Measurements from ENCODE around the gene ARID2. TPM values are rescaled to one million over a fixed set of nuclear protein-coding genes. Genes with fewer than 3 reads are reported as not detected.
A peak's percentile ranks its signal among the peaks of the same experiment; 100 is the strongest.

ARID2 gene
- total and polyA plus RNA-seq, 2 of the 13 experiments (the other 11 are each of a cell fraction or from before 2014, with no cell fraction given) = 15.9 to 22.2 TPM

GRCh38 chr12:45728630-45729232 is 775 bp upstream of the ARID2 start (continued):
- no peak for TF ChIP-seq GLMP (CRISPR knock-in tag; IDR thresholded peaks at IDR 0.05; ENCODE audit: borderline replicate concordance)
- 0 out of 2 replicates have a peak, but pooled peaks have one; percentile 50 for TF ChIP-seq TBP (CRISPR knock-in tag; IDR thresholded peaks at IDR 0.05)
- TF ChIP-seq ZNF770 (CRISPR knock-in tag; IDR thresholded peaks at IDR 0.05) = peak; percentile 70; the same call in 1 of the 2 replicates
- 0 out of 2 replicates have a peak, but pooled peaks have one; percentile 15 for TF ChIP-seq REL (CRISPR knock-in tag; conservative IDR thresholded peaks at IDR 0.05)
- TF ChIP-seq MTERF4 (CRISPR knock-in tag; IDR thresholded peaks at IDR 0.05) = 0 out of 2 replicates have a peak, but pooled peaks have one; percentile 43
- peak; percentile 84; the same call in 1 of the 2 replicates for TF ChIP-seq AKAP8 (CRISPR knock-in tag; IDR thresholded peaks at IDR 0.05)
- TF ChIP-seq ATF3 (CRISPR knock-in tag; IDR thresholded peaks at IDR 0.05) = peak; percentile 29; the same call in 1 of the 2 replicates
- TF ChIP-seq KDM2A (CRISPR knock-in tag; IDR thresholded peaks at IDR 0.05; ENCODE audit: borderline replicate concordance, low read depth) = peak; percentile 94; the same call in 1 of the 2 replicates
- TF ChIP-seq ZNF263 (CRISPR knock-in tag; IDR thresholded peaks at IDR 0.05) = peak; percentile 37; the same call in 1 of the 2 replicates
- peak; percentile 74 for TF ChIP-seq ZNF121 (CRISPR knock-in tag; IDR thresholded peaks at IDR 0.05)
- TF ChIP-seq ZNF782 (CRISPR knock-in tag; IDR thresholded peaks at IDR 0.05; ENCODE audit: borderline replicate concordance) = no peak; the same call in 1 of the 2 replicates
- TF ChIP-seq SALL1 (CRISPR knock-in tag; IDR thresholded peaks at IDR 0.05) = peak; percentile 96
- TF ChIP-seq ZNF296 (CRISPR knock-in tag; conservative IDR thresholded peaks at IDR 0.05) = no peak
- no peak for TF ChIP-seq ZNF143 (CRISPR knock-in tag; IDR thresholded peaks at IDR 0.05)
- TF ChIP-seq ISX (CRISPR knock-in tag; conservative IDR thresholded peaks at IDR 0.05) = no peak
- peak; percentile 61; the same call in 1 of the 2 replicates for TF ChIP-seq ZBTB20 (CRISPR knock-in tag; IDR thresholded peaks at IDR 0.05; ENCODE audit: borderline replicate concordance, low read depth)
- TF ChIP-seq GABPB1 (CRISPR knock-in tag; IDR thresholded peaks at IDR 0.05) = peak; percentile 88
- TF ChIP-seq PITX1 (CRISPR knock-in tag; IDR thresholded peaks at IDR 0.05) = peak; percentile 90
- TF ChIP-seq THAP11 (CRISPR knock-in tag; IDR thresholded peaks at IDR 0.05) = peak; percentile 72
- TF ChIP-seq ZFP37 (CRISPR knock-in tag; IDR thresholded peaks at IDR 0.05; ENCODE audit: borderline replicate concordance) = peak; percentile 54
- TF ChIP-seq TBX2 (CRISPR knock-in tag; IDR thresholded peaks at IDR 0.05; ENCODE audit: borderline replicate concordance) = peak; percentile 89
- TF ChIP-seq CENPT (CRISPR knock-in tag; IDR thresholded peaks at IDR 0.05; ENCODE audit: low read depth) = no peak; the same call in none of the 2 replicates
- no peak for TF ChIP-seq SETDB1 (CRISPR knock-in tag; IDR thresholded peaks at IDR 0.05; ENCODE audit: borderline replicate concordance)
- TF ChIP-seq CSRNP2 (CRISPR knock-in tag; conservative IDR thresholded peaks at IDR 0.05; ENCODE audit: low read depth) = no peak
- peak; percentile 90 for TF ChIP-seq ZBTB7B (CRISPR knock-in tag; IDR thresholded peaks at IDR 0.05)

Data from HepG2 (cell line).